Liver (tissue), 9 donors: ENCODE results near the gene VWCE. TPM values are rescaled to one million over a fixed set of nuclear protein-coding genes. Genes with fewer than 3 reads are reported as not detected.

Source experiments
- DNase-seq: peaks from one replicate; pipeline ENCODE4 v3.0.0-alpha.2; 2017; ENCODE audit warnings: low spot score
- H3K27ac ChIP-seq, 2 donors: one replicate each; pipeline ENCODE4 v1.7.0; 2013; ENCODE audit warnings: inconsistent platforms in 2 of 2, low read length in 2 of 2, control low read depth in 1 of 2, low read depth in 1 of 2, mild to moderate bottlenecking in 1 of 2
- H3K27me3 ChIP-seq, 4 donors: one replicate each; pipeline versions ENCODE4 v1.6.1 to v1.7.0; 2013; ENCODE audit warnings: low read length in 3 of 4, inconsistent platforms in 1 of 4, mild to moderate bottlenecking in 1 of 4, moderate library complexity in 1 of 4; ENCODE audit not compliant: control insufficient read depth in 4 of 4, insufficient read depth in 4 of 4
- H3K36me3 ChIP-seq, 4 donors: one replicate each; pipeline versions ENCODE4 v1.6.1 to v1.7.0; 2013; ENCODE audit warnings: low read length in 3 of 4, mild to moderate bottlenecking in 3 of 4, low read depth in 1 of 4, moderate library complexity in 1 of 4; ENCODE audit not compliant: control insufficient read depth in 4 of 4, insufficient read depth in 3 of 4
- H3K4me1 ChIP-seq, 4 donors: one replicate each; pipeline versions ENCODE4 v1.6.1 to v1.7.0; 2013; ENCODE audit warnings: low read length in 3 of 4, mild to moderate bottlenecking in 3 of 4, moderate library complexity in 1 of 4; ENCODE audit not compliant: control insufficient read depth in 4 of 4, insufficient read depth in 4 of 4
- H3K4me3 ChIP-seq, 3 donors: one replicate each; pipeline versions ENCODE4 v1.6.1 to v1.7.0; 2013; ENCODE audit warnings: low read length in 3 of 3, control low read depth in 1 of 3, low read depth in 1 of 3, mild to moderate bottlenecking in 1 of 3
- H3K9ac ChIP-seq, 2 donors: one replicate each; pipeline ENCODE4 v1.7.0; 2013; ENCODE audit warnings: low read length in 2 of 2, mild to moderate bottlenecking in 2 of 2, moderate library complexity in 2 of 2, control low read depth in 1 of 2, low read depth in 1 of 2
- H3K9me3 ChIP-seq, 4 donors: one replicate each; pipeline versions ENCODE4 v1.6.1 to v1.7.0; 2013; ENCODE audit warnings: low read length in 3 of 4; ENCODE audit not compliant: control insufficient read depth in 4 of 4
- ATF3 ChIP-seq: IDR thresholded peaks from 2 replicates; pipeline ENCODE4 v1.6.1; 2016; ENCODE audit warnings: antibody characterized with exemption
- CTCF ChIP-seq: fragments of 150-350 bp; IDR thresholded peaks from 2 replicates; pipeline ENCODE4 v1.5.1; 2017; ENCODE audit warnings: improper control_type of control experiment, low read depth, low read length; ENCODE audit not compliant: missing input control
- EGR1 ChIP-seq, 2 donors: IDR thresholded peaks; 2 replicates each; pipeline ENCODE4 v1.6.1; 2016 to 2018; ENCODE audit warnings: antibody characterized with exemption in 2 of 2, low read depth in 2 of 2
- FOXA1 ChIP-seq: IDR thresholded peaks from 2 replicates; pipeline ENCODE4 v1.6.1; 2016; ENCODE audit warnings: antibody characterized with exemption
- FOXA2 ChIP-seq: IDR thresholded peaks from 2 replicates; pipeline ENCODE4 v1.6.1; 2016; ENCODE audit warnings: antibody characterized with exemption
- GABPA ChIP-seq, 2 donors: IDR thresholded peaks in 1 of 2; conservative IDR thresholded peaks in 1 of 2; 2 replicates each; pipeline ENCODE4 v1.6.1; 2016; ENCODE audit warnings: antibody characterized with exemption in 2 of 2, mild to moderate bottlenecking in 1 of 2, moderate library complexity in 1 of 2
- HNF4A ChIP-seq, 2 donors: conservative IDR thresholded peaks; 2 replicates each; pipeline ENCODE4 v1.6.1; 2016; ENCODE audit warnings: antibody characterized with exemption in 2 of 2, mild to moderate bottlenecking in 2 of 2
- HNF4G ChIP-seq: IDR thresholded peaks from 2 replicates; pipeline ENCODE4 v1.6.1; 2016; ENCODE audit warnings: antibody characterized with exemption
- JUND ChIP-seq, 2 donors: IDR thresholded peaks; 2 replicates each; pipeline ENCODE4 v1.6.1; 2016; ENCODE audit warnings: antibody characterized with exemption in 2 of 2
- NR2F2 ChIP-seq: IDR thresholded peaks from 2 replicates; pipeline ENCODE4 v1.6.1; 2016; ENCODE audit warnings: antibody characterized with exemption
- RAD21 ChIP-seq, 2 donors: IDR thresholded peaks; 2 replicates each; pipeline ENCODE4 v1.6.1; 2016; ENCODE audit warnings: antibody characterized with exemption in 2 of 2, mild to moderate bottlenecking in 2 of 2
- REST ChIP-seq: IDR thresholded peaks from 2 replicates; pipeline ENCODE4 v1.6.1; 2016; ENCODE audit warnings: antibody characterized with exemption, mild to moderate bottlenecking
- RXRA ChIP-seq, 2 donors: IDR thresholded peaks; 2 replicates each; pipeline ENCODE4 v1.6.1; 2017 to 2018; ENCODE audit warnings: antibody characterized with exemption in 2 of 2, mild to moderate bottlenecking in 1 of 2
- SP1 ChIP-seq: IDR thresholded peaks from 2 replicates; pipeline ENCODE4 v1.6.1; 2018; ENCODE audit warnings: antibody characterized with exemption, mild to moderate bottlenecking
- TAF1 ChIP-seq: conservative IDR thresholded peaks from 2 replicates; pipeline ENCODE4 v1.6.1; 2016; ENCODE audit warnings: antibody characterized with exemption, mild to moderate bottlenecking
- YY1 ChIP-seq: IDR thresholded peaks from 2 replicates; pipeline ENCODE4 v1.6.1; 2016; ENCODE audit warnings: antibody characterized with exemption, mild to moderate bottlenecking
- ZBTB33 ChIP-seq: IDR thresholded peaks from 2 replicates; pipeline ENCODE4 v1.6.1; 2016; ENCODE audit warnings: antibody characterized with exemption
- WGBS: extraction: QIAGEN DNeasy Blood & Tissue Kit; methylation state at CpG from one replicate; pipeline ENCODE4 v1.1.7; 2013; 5-methylcytosine and 5-hydroxymethylcytosine counted together
- polyA plus RNA-seq, 2 donors: library from polyadenylated mRNA; stranded (reverse) in 1 of 2; unstranded in 1 of 2; fragments of 200-250 nt in 1 of 2; fragments of >200 nt in 1 of 2; fragmentation: Nextera tagmentation in 1 of 2; extraction: Ambion mirVana in 1 of 2; gene quantifications; one replicate each; pipeline versions ENCODE4 v1.2.1 to v1.2.3, GENCODE V29; 2013 to 2015
- total RNA-seq, 2 donors: library from RNA; depleted of rRNA; stranded (reverse); fragments of >200 nt; gene quantifications; one replicate each; pipeline ENCODE4 v1.2.3, GENCODE V29; 2014
- TF ChIP-seq, protein P1 (sequence below): IDR thresholded peaks from 2 replicates; pipeline ENCODE4 v1.6.1; 2016; ENCODE audit warnings: antibody characterized with exemption
- donor health status: healthy.
- donor health status: healthy.
- donor health status: healthy.
- donor health status: healthy.
- donor health status: healthy.

Gene VWCE
- total and polyA plus RNA-seq, 4 donors: 1.9 to 6.0 (median 2.7) TPM

DNA sequence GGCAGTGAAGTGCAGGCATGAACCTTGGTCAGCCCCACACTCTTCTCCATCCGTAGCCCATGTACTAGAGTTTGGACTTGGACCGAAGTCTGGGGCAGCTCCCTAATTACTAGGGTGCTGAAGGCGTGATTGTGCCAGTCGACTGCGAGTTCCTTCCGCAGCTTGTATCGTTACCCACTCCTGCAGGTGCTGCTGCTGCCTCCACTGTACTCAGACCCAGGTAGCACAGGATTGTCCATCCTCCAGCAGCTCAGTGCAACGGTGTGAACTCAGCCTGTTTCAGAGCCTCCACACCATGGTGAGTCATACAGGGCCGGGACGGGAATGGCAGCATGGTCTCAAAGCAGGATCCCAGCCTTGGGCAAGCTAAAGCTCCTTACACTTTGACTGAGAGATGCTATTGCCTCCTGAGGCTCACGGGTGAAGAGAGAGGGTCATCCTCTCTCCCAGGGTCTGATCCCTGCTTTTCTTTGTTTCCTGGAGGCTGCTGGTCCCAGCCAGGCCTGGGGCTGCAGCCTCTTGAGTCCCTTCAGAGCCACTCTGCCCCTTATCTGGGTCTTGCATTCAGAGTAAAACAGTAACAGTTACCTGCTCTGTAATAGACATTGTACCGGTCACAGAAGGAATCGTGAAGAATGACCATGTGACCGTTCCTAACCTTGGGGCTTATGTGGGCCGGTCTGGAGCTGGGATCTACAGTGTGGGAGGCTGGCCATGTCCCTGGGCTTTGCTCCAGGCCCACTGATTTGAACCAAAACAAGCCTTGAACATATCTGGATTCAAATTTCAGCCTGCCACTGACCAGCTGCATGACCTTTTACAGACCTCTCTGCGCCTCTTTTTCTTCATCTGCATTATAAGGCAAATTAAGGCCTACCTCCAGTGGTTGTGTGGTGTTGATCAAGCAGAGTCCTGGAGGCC, 39.6 kb upstream of the VWCE start:
- TF ChIP-seq FOXA1 (no peak), SP1 (peak; percentile 81), FOXA2 (no peak), HNF4G (peak; percentile 82), RXRA (IDR thresholded peaks at IDR 0.05) (peak; percentile 64 to 70), GABPA (IDR thresholded peaks at IDR 0.05 in 1 of 2, conservative IDR thresholded peaks at IDR 0.05 in 1 of 2) (no peak), NR2F2 (no peak), YY1 (peak; percentile 38), ATF3 (no peak), RAD21 (IDR thresholded peaks at IDR 0.05) (no peak), ZBTB33 (no peak), HNF4A (conservative IDR thresholded peaks at IDR 0.05) (peak; percentile 97 to 98), REST (peak; percentile 67), CTCF (no peak), JUND (IDR thresholded peaks at IDR 0.05) (peak; percentile 37 to 76), TAF1 (no peak), EGR1 (IDR thresholded peaks at IDR 0.05; ENCODE audit: low read depth in 2 of 2) (no peak)
- TF ChIP-seq, protein P1, sequence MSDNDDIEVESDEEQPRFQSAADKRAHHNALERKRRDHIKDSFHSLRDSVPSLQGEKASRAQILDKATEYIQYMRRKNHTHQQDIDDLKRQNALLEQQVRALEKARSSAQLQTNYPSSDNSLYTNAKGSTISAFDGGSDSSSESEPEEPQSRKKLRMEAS: no peak
- peak overlapping the region; percentile 83 to 94 for H3K27ac ChIP-seq
- H3K36me3 ChIP-seq: peaks cover 3 to 17% (median 9%) of the 10 kb centered on the region in 4 donors
- WGBS: 34% methylated on average over 16 of the region's 16 CpGs
- H3K4me3 ChIP-seq: peak overlapping the region; percentile 4 to 88 (median 62)
- no peaks in the 10 kb centered on the region for H3K27me3 ChIP-seq
- no peak for DNase-seq
- peak overlapping the region; percentile 56 to 60 for H3K9ac ChIP-seq
- H3K9me3 ChIP-seq: no peaks in the 10 kb centered on the region
- peaks cover 3 to 47% (median 37%) of the 10 kb centered on the region in 4 donors for H3K4me1 ChIP-seq
